Hepatocyte (in vitro differentiated cells): Measurements from ENCODE around the gene PIGC. TPM values are rescaled to one million over a fixed set of nuclear protein-coding genes. Genes with fewer than 3 reads are reported as not detected.

Source experiments
- DNase-seq: peaks from one replicate; pipeline ENCODE4 v3.0.0-alpha.2; 2016; ENCODE audit warnings: low spot score
- H2AFZ ChIP-seq: fragments of 200-600 bp; sonication (generic); 2 replicates; pipeline ENCODE4 v1.6.0; 2016; ENCODE audit warnings: antibody characterized with exemption, mild to moderate bottlenecking
- H3K27ac ChIP-seq: fragments of 200-600 bp; sonication (generic); 2 replicates; pipeline ENCODE4 v1.5.1; 2016; ENCODE audit warnings: mild to moderate bottlenecking
- H3K27me3 ChIP-seq: fragments of 200-600 bp; sonication (generic); 2 replicates; pipeline ENCODE4 v1.6.1; 2016
- H3K36me3 ChIP-seq: fragments of 200-600 bp; sonication (generic); replicated peaks from 2 replicates; pipeline ENCODE4 v1.5.1; 2016; ENCODE audit warnings: low read depth; ENCODE audit not compliant: insufficient read depth
- H3K4me1 ChIP-seq: fragments of 200-600 bp; sonication (generic); 2 replicates; pipeline ENCODE4 v1.5.1; 2016; ENCODE audit warnings: mild to moderate bottlenecking, moderate library complexity; ENCODE audit not compliant: insufficient read depth
- H3K4me2 ChIP-seq: fragments of 200-600 bp; sonication (generic); 2 replicates; pipeline ENCODE4 v1.6.0; 2016
- H3K4me3 ChIP-seq: fragments of 200-600 bp; sonication (generic); 2 replicates; pipeline ENCODE4 v1.5.1; 2016; ENCODE audit warnings: mild to moderate bottlenecking
- H3K79me2 ChIP-seq: fragments of 200-600 bp; sonication (generic); 2 replicates; pipeline ENCODE4 v1.6.0; 2017; ENCODE audit warnings: mild to moderate bottlenecking
- H3K9me2 ChIP-seq: fragments of 200-600 bp; sonication (generic); replicated peaks from 2 replicates; pipeline ENCODE4 v1.6.0; 2017; ENCODE audit warnings: mild to moderate bottlenecking; ENCODE audit not compliant: insufficient read depth
- H3K9me3 ChIP-seq: fragments of 200-600 bp; sonication (generic); 2 replicates; pipeline ENCODE4 v1.5.1; 2016; ENCODE audit warnings: low read depth, mild to moderate bottlenecking
- H4K20me1 ChIP-seq: fragments of 200-600 bp; sonication (generic); 2 replicates; pipeline ENCODE4 v1.6.0; 2016; ENCODE audit warnings: mild to moderate bottlenecking; ENCODE audit not compliant: insufficient read depth, poor library complexity, severe bottlenecking
- CTCF ChIP-seq: fragments of 200-600 bp; sonication (generic); IDR thresholded peaks from 2 replicates; pipeline ENCODE4 v1.5.1; 2016; ENCODE audit warnings: antibody characterized with exemption, mild to moderate bottlenecking; ENCODE audit not compliant: poor library complexity
- EZH2 ChIP-seq: fragments of 200-600 bp; sonication (generic); IDR thresholded peaks from 2 replicates; pipeline ENCODE4 v1.6.1; 2016; ENCODE audit warnings: antibody characterized with exemption, mild to moderate bottlenecking, borderline replicate concordance
- EZH2phosphoT487 ChIP-seq: fragments of 200-600 bp; sonication (generic); IDR thresholded peaks from one replicate; pipeline ENCODE4 v1.6.1; 2018; ENCODE audit warnings: antibody characterized with exemption, mild to moderate bottlenecking, low read depth, moderate library complexity; ENCODE audit not compliant: unreplicated experiment, severe bottlenecking
- WGBS: methylation state at CpG from one replicate; pipeline ENCODE4 v1.1.6; 2016; ENCODE audit warnings: low lambda C conversion rate; ENCODE audit errors: missing lambda C conversion rate; 5-methylcytosine and 5-hydroxymethylcytosine counted together
- polyA plus RNA-seq: library from polyadenylated mRNA; unstranded; fragments of >200 nt; fragmentation: Nextera tagmentation; extraction: Ambion mirVana; gene quantifications from 2 replicates; pipeline ENCODE4 v1.2.1, GENCODE V29; 2016
- total RNA-seq: library from RNA; depleted of rRNA; stranded (reverse); fragments of >200 nt; gene quantifications from 2 replicates; pipeline ENCODE4 v1.2.3, GENCODE V29; 2014

Gene PIGC
- total and polyA plus RNA-seq, 2 experiments from 2014 or later: 42.0 to 47.0 TPM

- 28% methylated on average over 2 of the region's 2 CpGs for WGBS
- H3K4me1 ChIP-seq: peaks cover 36% of the 10 kb centered on the region
These were observed 7.2 kb upstream of the PIGC start for GRCh38 chr1:172451002-172451443.

GRCh38 chr1:172450524-172450885 is 6.6 kb upstream of the PIGC start:
- Histone ChIP-seq H3K4me2 (peak overlapping the region; percentile 39), H2AFZ (peak overlapping the region; percentile 37), H3K4me3 (no peak overlapping the region), H3K79me2 (no peaks in the 10 kb centered on the region), H3K9me2 (no peaks in the 10 kb centered on the region), H3K27me3 (no peaks in the 10 kb centered on the region), H3K9me3 (no peaks in the 10 kb centered on the region), H3K4me1 (peaks cover 36% of the 10 kb centered on the region), H3K27ac (peak overlapping the region; percentile 97), H3K36me3 (no peaks in the 10 kb centered on the region), H4K20me1 (no peaks in the 10 kb centered on the region)
- WGBS: 16% methylated on average over 7 of the region's 7 CpGs
- DNase-seq: peak; percentile 62
- TF ChIP-seq EZH2: no peak
- no peak for TF ChIP-seq CTCF
- no peak for TF ChIP-seq EZH2phosphoT487

More at GRCh38 chr1:172451002-172451443, 7.2 kb upstream of the PIGC start:
- peak; percentile 70 for DNase-seq
- Histone ChIP-seq H3K9me2 (no peaks in the 10 kb centered on the region), H4K20me1 (no peaks in the 10 kb centered on the region), H3K4me3 (no peak overlapping the region), H3K27me3 (no peaks in the 10 kb centered on the region), H2AFZ (no peak overlapping the region), H3K27ac (peak overlapping the region; percentile 97), H3K9me3 (no peaks in the 10 kb centered on the region), H3K4me2 (peak overlapping the region; percentile 39), H3K36me3 (no peaks in the 10 kb centered on the region), H3K79me2 (no peaks in the 10 kb centered on the region)
- TF ChIP-seq CTCF (no peak), EZH2 (no peak), EZH2phosphoT487 (no peak)

- H3K27ac ChIP-seq: peak overlapping the region; percentile 97
- no peaks in the 10 kb centered on the region for H3K27me3 ChIP-seq
- peak overlapping the region; percentile 43 for H2AFZ ChIP-seq
- TF ChIP-seq EZH2phosphoT487 (no peak), EZH2 (no peak), CTCF (peak; percentile 73)
- peak overlapping the region; percentile 54 for H3K4me2 ChIP-seq
- peak; percentile 86 for DNase-seq
- no peaks in the 10 kb centered on the region for H3K9me2 ChIP-seq
- no peaks in the 10 kb centered on the region for H3K9me3 ChIP-seq
- H3K79me2 ChIP-seq: no peaks in the 10 kb centered on the region
- H3K4me3 ChIP-seq: no peak overlapping the region
- H3K36me3 ChIP-seq: no peaks in the 10 kb centered on the region
- WGBS: 53% methylated on average over 18 of the region's 18 CpGs
- H3K4me1 ChIP-seq: peaks cover 36% of the 10 kb centered on the region
- H4K20me1 ChIP-seq: no peaks in the 10 kb centered on the region
These were observed 6.0 kb upstream of the PIGC start for GRCh38 chr1:172449585-172450523.
